Glutamatergic neuron (in vitro differentiated cells): Measurements from ENCODE around the gene TMEM59. TPM values are rescaled to one million over a fixed set of nuclear protein-coding genes. Genes with fewer than 3 reads are reported as not detected.

Experiments
- DNase-seq: peaks from one replicate; pipeline ENCODE4 v3.0.0; 2022
- H3K27ac Mint-ChIP-seq: one replicate; pipeline ENCODE4 v1.8.0; 2020; ENCODE audit warnings: mild to moderate bottlenecking, mixed read lengths, inconsistent platforms; ENCODE audit not compliant: unreplicated experiment
- H3K27me3 Mint-ChIP-seq: one replicate; pipeline ENCODE4 v1.8.0; 2020; ENCODE audit warnings: mild to moderate bottlenecking, moderate library complexity, mixed read lengths, inconsistent platforms; ENCODE audit not compliant: unreplicated experiment
- H3K36me3 Mint-ChIP-seq: one replicate; pipeline ENCODE4 v1.8.0; 2020; ENCODE audit warnings: mild to moderate bottlenecking, mixed read lengths, inconsistent platforms; ENCODE audit not compliant: unreplicated experiment
- H3K4me1 Mint-ChIP-seq: one replicate; pipeline ENCODE4 v1.8.0; 2020; ENCODE audit warnings: mild to moderate bottlenecking, low read depth, mixed read lengths, inconsistent platforms; ENCODE audit not compliant: unreplicated experiment
- H3K4me3 Mint-ChIP-seq: one replicate; pipeline ENCODE4 v1.8.0; 2020; ENCODE audit warnings: mild to moderate bottlenecking, mixed read lengths, inconsistent platforms; ENCODE audit not compliant: unreplicated experiment
- H3K9me3 Mint-ChIP-seq: one replicate; pipeline ENCODE4 v1.8.0; 2020; ENCODE audit warnings: mild to moderate bottlenecking, moderate library complexity, mixed read lengths, inconsistent platforms; ENCODE audit not compliant: unreplicated experiment
- total RNA-seq: library from RNA; stranded (reverse); fragmentation: NEBNext Ultra II Directional; extraction: Animal tissue kit (Norgen Biotek cat#: 25700); gene quantifications from one replicate; pipeline ENCODE4 v1.2.1, GENCODE V29; 2021; ENCODE audit not compliant: unreplicated experiment
- TF ChIP-seq, protein P1 (sequence below): fragments of 200-600 bp; sonication (generic); IDR thresholded peaks from one replicate; pipeline ENCODE4 v1.5.0; 2021; ENCODE audit not compliant: partially characterized antibody, unreplicated experiment

Gene TMEM59
- total RNA-seq, 1 donor from 2014 or later = 309 TPM

DNA sequence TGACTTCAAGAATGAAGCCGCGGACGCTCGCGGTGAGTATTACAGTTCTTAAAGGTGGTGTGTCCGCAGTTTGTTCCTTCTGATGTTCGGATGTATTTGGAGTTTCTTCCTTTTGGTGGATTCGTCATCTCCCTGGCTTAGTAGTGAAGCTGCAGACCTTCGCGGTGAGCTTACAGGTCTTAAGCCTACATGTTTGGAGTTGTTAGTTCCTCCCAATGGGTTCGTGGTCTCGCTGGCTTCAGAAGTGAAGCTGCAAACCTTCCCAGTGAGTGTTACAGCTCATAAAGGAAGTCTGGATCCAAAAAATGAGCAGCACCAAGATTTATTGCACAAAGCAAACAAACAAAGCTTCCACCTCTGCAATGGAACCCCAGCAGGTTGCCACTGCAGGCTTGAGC, 49.8 kb downstream of the TMEM59 start:
- TF ChIP-seq, protein P1, sequence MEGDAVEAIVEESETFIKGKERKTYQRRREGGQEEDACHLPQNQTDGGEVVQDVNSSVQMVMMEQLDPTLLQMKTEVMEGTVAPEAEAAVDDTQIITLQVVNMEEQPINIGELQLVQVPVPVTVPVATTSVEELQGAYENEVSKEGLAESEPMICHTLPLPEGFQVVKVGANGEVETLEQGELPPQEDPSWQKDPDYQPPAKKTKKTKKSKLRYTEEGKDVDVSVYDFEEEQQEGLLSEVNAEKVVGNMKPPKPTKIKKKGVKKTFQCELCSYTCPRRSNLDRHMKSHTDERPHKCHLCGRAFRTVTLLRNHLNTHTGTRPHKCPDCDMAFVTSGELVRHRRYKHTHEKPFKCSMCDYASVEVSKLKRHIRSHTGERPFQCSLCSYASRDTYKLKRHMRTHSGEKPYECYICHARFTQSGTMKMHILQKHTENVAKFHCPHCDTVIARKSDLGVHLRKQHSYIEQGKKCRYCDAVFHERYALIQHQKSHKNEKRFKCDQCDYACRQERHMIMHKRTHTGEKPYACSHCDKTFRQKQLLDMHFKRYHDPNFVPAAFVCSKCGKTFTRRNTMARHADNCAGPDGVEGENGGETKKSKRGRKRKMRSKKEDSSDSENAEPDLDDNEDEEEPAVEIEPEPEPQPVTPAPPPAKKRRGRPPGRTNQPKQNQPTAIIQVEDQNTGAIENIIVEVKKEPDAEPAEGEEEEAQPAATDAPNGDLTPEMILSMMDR = no peak
- Mint-ChIP-seq H3K4me1 (no peaks in the 10 kb centered on the region), H3K27me3 (no peaks in the 10 kb centered on the region), H3K36me3 (peaks cover 5% of the 10 kb centered on the region), H3K27ac (no peak overlapping the region), H3K9me3 (peaks cover 5% of the 10 kb centered on the region), H3K4me3 (no peak overlapping the region)
- no peak for DNase-seq

- Mint-ChIP-seq H3K4me3 (no peak overlapping the region), H3K4me1 (no peaks in the 10 kb centered on the region), H3K36me3 (peaks cover 5% of the 10 kb centered on the region), H3K27me3 (no peaks in the 10 kb centered on the region), H3K9me3 (peaks cover 5% of the 10 kb centered on the region), H3K27ac (no peak overlapping the region)
- DNase-seq = no peak
- TF ChIP-seq, protein P1 = no peak
Measured at GRCh38 chr1:54002544-54003248, 50.3 kb downstream of the TMEM59 start.

GRCh38 chr1:54001591-54001990, 51.4 kb downstream of the TMEM59 start:
- TF ChIP-seq, protein P1 = no peak
- no peak for DNase-seq
- H3K9me3 Mint-ChIP-seq = peaks cover 5% of the 10 kb centered on the region
- H3K27ac Mint-ChIP-seq = peak overlapping the region; percentile 22
- peaks cover 5% of the 10 kb centered on the region for H3K36me3 Mint-ChIP-seq
- H3K4me1 Mint-ChIP-seq = no peaks in the 10 kb centered on the region
- H3K4me3 Mint-ChIP-seq = no peak overlapping the region
- no peaks in the 10 kb centered on the region for H3K27me3 Mint-ChIP-seq

DNA sequence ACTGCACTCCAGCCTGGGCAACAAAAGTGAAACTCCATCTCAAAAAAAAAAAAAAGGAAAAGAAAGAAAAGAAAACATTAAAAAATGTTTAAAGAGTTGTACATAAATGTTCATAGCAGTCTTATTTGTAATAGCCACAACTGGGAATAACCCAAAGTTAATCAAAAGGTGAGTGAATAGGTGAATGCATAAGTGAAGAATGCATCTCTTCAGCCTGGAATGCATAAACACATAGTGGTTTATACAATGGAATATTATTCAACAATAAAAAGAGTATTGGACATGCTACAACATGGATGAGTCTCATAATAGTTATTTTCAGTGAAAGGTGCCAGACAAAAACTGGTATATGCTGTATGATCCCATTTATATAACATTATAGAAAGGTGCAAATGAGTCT, 53.1 kb downstream of the TMEM59 start:
- no peaks in the 10 kb centered on the region for H3K4me1 Mint-ChIP-seq
- TF ChIP-seq, protein P1 = no peak
- H3K9me3 Mint-ChIP-seq = peaks cover 2% of the 10 kb centered on the region
- peaks cover 5% of the 10 kb centered on the region for H3K36me3 Mint-ChIP-seq
- H3K27me3 Mint-ChIP-seq = no peaks in the 10 kb centered on the region
- H3K27ac Mint-ChIP-seq = no peak overlapping the region
- H3K4me3 Mint-ChIP-seq = no peak overlapping the region
- DNase-seq = no peak

DNA sequence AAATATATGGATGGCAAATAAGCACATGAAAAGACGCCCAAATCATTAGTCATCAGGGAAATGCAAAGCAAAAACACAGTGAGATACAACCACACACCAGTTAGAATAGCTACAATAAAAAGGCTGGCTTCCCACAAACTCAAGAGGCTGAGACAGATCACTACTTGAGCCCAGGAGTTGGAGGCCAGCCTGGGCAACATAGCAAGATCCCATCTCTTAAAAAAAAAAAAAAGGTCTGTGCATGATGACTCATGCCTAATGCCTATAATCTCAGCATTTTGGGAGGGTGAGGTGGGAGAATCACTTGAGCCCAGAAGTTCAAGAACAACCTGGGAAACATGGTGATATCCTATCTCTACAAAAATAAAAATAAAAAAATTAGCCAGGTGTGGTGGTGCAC, 54.8 kb downstream of the TMEM59 start:
- H3K27me3 Mint-ChIP-seq = no peaks in the 10 kb centered on the region
- no peak overlapping the region for H3K27ac Mint-ChIP-seq
- peaks cover 5% of the 10 kb centered on the region for H3K36me3 Mint-ChIP-seq
- no peak for DNase-seq
- H3K4me1 Mint-ChIP-seq = no peaks in the 10 kb centered on the region
- peaks cover 2% of the 10 kb centered on the region for H3K9me3 Mint-ChIP-seq
- TF ChIP-seq, protein P1 = no peak
- no peak overlapping the region for H3K4me3 Mint-ChIP-seq
